HG03039 (cell line): ENCODE results near the gene NFATC3.
"Not testable (repeated sequence)": the region's sequence is repeated elsewhere in the genome, so short reads cannot be mapped to it uniquely, and the experiment has no call there.

Source experiments
- ATAC-seq: cut with Tn5 transposase; IDR thresholded peaks from one replicate; pipeline ENCODE4 v1.9.1; 2021; ENCODE audit warnings: mild to moderate bottlenecking, moderate library complexity; ENCODE audit not compliant: unreplicated experiment

Gene NFATC3

GRCh38 chr16:68115851-68116250 is 30.7 kb downstream of the NFATC3 start:
- no peak for ATAC-seq

- ATAC-seq: no peak
Observed at GRCh38 chr16:68116256-68116867, 31.2 kb downstream of the NFATC3 start.

- no peak for ATAC-seq
Observed at GRCh38 chr16:68117884-68118283, 32.7 kb downstream of the NFATC3 start.

- not testable (repeated sequence) for ATAC-seq
Observed at GRCh38 chr16:68118954-68119353, 33.8 kb downstream of the NFATC3 start.

GRCh38 chr16:68120496-68120895 is 35.3 kb downstream of the NFATC3 start:
- not testable (repeated sequence) for ATAC-seq

- ATAC-seq: no peak
Observed at GRCh38 chr16:68126395-68126794, 41.2 kb downstream of the NFATC3 start.

GRCh38 chr16:68128577-68129305 is 43.6 kb downstream of the NFATC3 start:
- ATAC-seq: no peak

- no peak for ATAC-seq
Observed at GRCh38 chr16:68130520-68130919, 45.4 kb downstream of the NFATC3 start.

GRCh38 chr16:68131813-68132706 is 46.9 kb downstream of the NFATC3 start:
- no peak for ATAC-seq

GRCh38 chr16:68133000-68133399 is 47.8 kb downstream of the NFATC3 start:
- not testable (repeated sequence) for ATAC-seq

GRCh38 chr16:68134644-68135043 is 49.5 kb downstream of the NFATC3 start:
- ATAC-seq: no peak

- no peak for ATAC-seq
Observed at GRCh38 chr16:68136515-68136914, 51.3 kb downstream of the NFATC3 start.

- no peak for ATAC-seq
Observed at GRCh38 chr16:68144008-68144407, 58.8 kb downstream of the NFATC3 start.

GRCh38 chr16:68146585-68146984 is 61.4 kb downstream of the NFATC3 start:
- ATAC-seq: no peak

- ATAC-seq: no peak
Observed at GRCh38 chr16:68147444-68147843, 62.3 kb downstream of the NFATC3 start.

GRCh38 chr16:68149596-68149995 is 64.4 kb downstream of the NFATC3 start:
- no peak for ATAC-seq

GRCh38 chr16:68155425-68155824 is 70.3 kb downstream of the NFATC3 start:
- no peak for ATAC-seq

GRCh38 chr16:68162413-68162812 is 77.2 kb downstream of the NFATC3 start:
- no peak for ATAC-seq

- not testable (repeated sequence) for ATAC-seq
Observed at GRCh38 chr16:68163275-68163674, 78.1 kb downstream of the NFATC3 start.

- ATAC-seq: no peak
Observed at GRCh38 chr16:68166264-68166663, 81.1 kb downstream of the NFATC3 start.

GRCh38 chr16:68179196-68179795 is 94.1 kb downstream of the NFATC3 start:
- ATAC-seq: no peak
